ENCODE measurements around the gene MOB2. TPM values are rescaled to one million over a fixed set of nuclear protein-coding genes. Genes with fewer than 3 reads are reported as not detected.

MOB2 gene
- total RNA-seq, 1 experiment from 2014 or later, result 18.0 TPM

DNA sequence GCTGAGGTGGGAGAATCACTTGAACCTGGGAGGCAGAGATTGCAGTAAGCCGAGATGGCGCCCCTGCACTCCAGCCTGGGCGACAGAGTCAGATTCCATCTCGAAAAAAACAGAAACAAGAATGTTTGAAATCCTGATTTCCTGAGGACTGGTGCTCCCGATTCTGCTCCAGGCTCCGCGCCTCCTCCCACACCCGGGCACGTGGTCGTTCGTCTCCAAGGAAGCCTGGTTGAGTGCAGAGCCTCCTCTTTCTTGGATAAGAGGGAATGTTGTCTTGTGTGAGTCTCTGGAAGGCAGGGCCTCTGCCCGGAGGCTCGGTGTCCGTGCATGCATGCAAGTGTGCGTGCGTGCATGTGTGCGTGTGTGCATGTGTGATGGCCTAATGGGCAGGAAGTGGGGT, 66.8 kb downstream of the MOB2 start:
- DNase-seq (ENCODE audit: low read depth), result no peak
- in situ Hi-C loops (cut with HindIII; ENCODE audit: low pct_unique_long_range_greater_than_20kb, low sequenced_read_pairs), result no loop called here

Other genes starting within 250 kb of the MOB2 start
- 18.3 and 23.2 TPM in 2 replicates for gene TOLLIP, start 177.1 kb downstream of the MOB2 start, total RNA-seq (2014; rRNA removed; shearing (Covaris generic); ENCODE audit: low replicate concordance)
- 2.4 and 4.8 TPM in 2 replicates for gene BRSK2, start 96.8 kb downstream of the MOB2 start, total RNA-seq (2014; rRNA removed; shearing (Covaris generic); ENCODE audit: low replicate concordance)
- gene DUSP8, start 85.5 kb upstream of the MOB2 start, total RNA-seq (2014; rRNA removed; shearing (Covaris generic); ENCODE audit: low replicate concordance), result 0.07 and 1.2 TPM in 2 replicates
- not detected in 2 replicates for gene KRTAP5-1, start 98.5 kb upstream of the MOB2 start, total RNA-seq (2014; rRNA removed; shearing (Covaris generic); ENCODE audit: low replicate concordance)
- not detected in 2 replicates for gene KRTAP5-2, start 111.5 kb upstream of the MOB2 start, total RNA-seq (2014; rRNA removed; shearing (Covaris generic); ENCODE audit: low replicate concordance)
- gene KRTAP5-3, start 121.7 kb upstream of the MOB2 start, total RNA-seq (2014; rRNA removed; shearing (Covaris generic); ENCODE audit: low replicate concordance), result not detected in 2 replicates
- not detected in 2 replicates for gene KRTAP5-4, start 135.4 kb upstream of the MOB2 start, total RNA-seq (2014; rRNA removed; shearing (Covaris generic); ENCODE audit: low replicate concordance)
- not detected in 2 replicates for gene KRTAP5-5, start 143.0 kb upstream of the MOB2 start, total RNA-seq (2014; rRNA removed; shearing (Covaris generic); ENCODE audit: low replicate concordance)
- gene KRTAP5-6, start 210.4 kb upstream of the MOB2 start, total RNA-seq (2014; rRNA removed; shearing (Covaris generic); ENCODE audit: low replicate concordance), result not detected in 2 replicates

Measured in Caki2 (cell line).